ENCODE data around the gene SAA2.
"Not testable (repeated sequence)": the region's sequence is repeated elsewhere in the genome, so short reads cannot be mapped to it uniquely, and the experiment has no call there.

SAA2 gene

GRCh38 chr11:18271206-18271605 lies 22.7 kb upstream of the SAA2 start:
- TF ChIP-seq ZFX (IDR thresholded peaks at IDR 0.05) (no peak), CTCF (conservative IDR thresholded peaks at IDR 0.05) (no peak)
- H3K27ac ChIP-seq, result no peak overlapping the region

- no peak for TF ChIP-seq ZFX (IDR thresholded peaks at IDR 0.05)
- TF ChIP-seq CTCF (conservative IDR thresholded peaks at IDR 0.05), result no peak
- H3K27ac ChIP-seq, result no peak overlapping the region
These were observed 21.6 kb upstream of the SAA2 start for GRCh38 chr11:18270102-18270501.

- not testable (repeated sequence) for H3K27ac ChIP-seq
These were observed 20.8 kb upstream of the SAA2 start for GRCh38 chr11:18269252-18269651.

- H3K27ac ChIP-seq, result not testable (repeated sequence)
These were observed 19.1 kb upstream of the SAA2 start for GRCh38 chr11:18267335-18268133.

- TF ChIP-seq ZFX (IDR thresholded peaks at IDR 0.05) (no peak), CTCF (conservative IDR thresholded peaks at IDR 0.05) (no peak)
- no peak within 1 kb of the TSS for H3K27ac ChIP-seq
These were observed 17.5 kb upstream of the SAA2 start, which contains the start of gene SAA1 for GRCh38 chr11:18265949-18266348. SAA1 (plus strand) TSS chr11:18266264; CDS start chr11:18266888, 624 bp downstream.

GRCh38 chr11:18264677-18265555 lies 16.4 kb upstream of the SAA2 start:
- TF ChIP-seq CTCF (conservative IDR thresholded peaks at IDR 0.05), result no peak
- no peak for TF ChIP-seq ZFX (IDR thresholded peaks at IDR 0.05)
- H3K27ac ChIP-seq, result no peak overlapping the region

- no peak for TF ChIP-seq ZFX (IDR thresholded peaks at IDR 0.05)
- no peak for TF ChIP-seq CTCF (conservative IDR thresholded peaks at IDR 0.05)
- no peak overlapping the region for H3K27ac ChIP-seq
These were observed 15.6 kb upstream of the SAA2 start for GRCh38 chr11:18264035-18264434.

- not testable (repeated sequence) for H3K27ac ChIP-seq
These were observed 14.3 kb upstream of the SAA2 start for GRCh38 chr11:18262681-18263350.
